Activated CD4-positive, alpha-beta T cell treated with anti-CD3 and anti-CD28 coated beads, Interleukin-2, amount 50 U/mL, for 24 hours (primary cell): ENCODE results near the gene DPM1.
A peak's percentile ranks its signal among the peaks of the same experiment; 100 is the strongest.
"Not testable (repeated sequence)": the region's sequence is repeated elsewhere in the genome, so short reads cannot be mapped to it uniquely, and the experiment has no call there.

Experiments used
- DNase-seq, 2 donors: peaks; one replicate each; pipeline ENCODE4 v3.0.0-alpha.2; 2020; ENCODE audit warnings: low read depth in 1 of 2, low spot score in 1 of 2

The DPM1 gene

GRCh38 chr20:50980071-50980681, 21.8 kb upstream of the DPM1 start:
- peak in 1 of 2 donors; percentile 57 for DNase-seq

GRCh38 chr20:50978533-50978932, 20.2 kb upstream of the DPM1 start:
- not testable (repeated sequence) for DNase-seq

- DNase-seq = no peak
Observed at GRCh38 chr20:50977066-50978021, 19.0 kb upstream of the DPM1 start.

- no peak for DNase-seq
Observed at GRCh38 chr20:50975701-50976330, 17.5 kb upstream of the DPM1 start.

GRCh38 chr20:50969912-50970311, 11.6 kb upstream of the DPM1 start:
- DNase-seq = no peak

GRCh38 chr20:50969435-50969834, 11.1 kb upstream of the DPM1 start:
- no peak for DNase-seq

GRCh38 chr20:50968289-50968688, 10.0 kb upstream of the DPM1 start:
- no peak for DNase-seq

GRCh38 chr20:50967586-50967985, 9.3 kb upstream of the DPM1 start:
- no peak for DNase-seq

- no peak for DNase-seq
Observed at GRCh38 chr20:50959543-50960126, 1.3 kb upstream of the DPM1 start.

- peak; percentile 59 to 80 for DNase-seq
Observed at GRCh38 chr20:50958615-50959542, 547 bp upstream of the DPM1 start, which contains the start of gene MOCS3. Gene MOCS3 (plus strand): TSS chr20:50958818. CDS start chr20:50958843, 25 bp downstream.

GRCh38 chr20:50957276-50957675, 1.1 kb downstream of the DPM1 start:
- no peak for DNase-seq

GRCh38 chr20:50953821-50954220, 4.5 kb downstream of the DPM1 start:
- DNase-seq = no peak

- no peak for DNase-seq
Observed at GRCh38 chr20:50953196-50953595, 5.1 kb downstream of the DPM1 start.

GRCh38 chr20:50948132-50948785, 10.1 kb downstream of the DPM1 start:
- no peak for DNase-seq

GRCh38 chr20:50943069-50943468, 15.3 kb downstream of the DPM1 start:
- no peak for DNase-seq

GRCh38 chr20:50933589-50933988, 24.7 kb downstream of the DPM1 start:
- DNase-seq = no peak

- no peak for DNase-seq
Observed at GRCh38 chr20:50932691-50933280, 25.5 kb downstream of the DPM1 start.

GRCh38 chr20:50932016-50932485, 26.3 kb downstream of the DPM1 start:
- no peak for DNase-seq

- peak; percentile 81 to 87 for DNase-seq
Observed at GRCh38 chr20:50931306-50932015, 26.9 kb downstream of the DPM1 start, which contains the start of gene ADNP. Gene ADNP (minus strand): TSS chr20:50931437. CDS start chr20:50903996, 27,441 bp downstream.
